CD4-positive, alpha-beta memory T cell (primary cell): ENCODE results near the gene GNS. TPM values are rescaled to one million over a fixed set of nuclear protein-coding genes. Genes with fewer than 3 reads are reported as not detected.

ENCODE experiments used
- CTCF ChIA-PET: fragments of 350-600 bp; sonication (Branson Sonifier 250); formaldehyde crosslinking; loops from one replicate; lab custom pipeline; 2021; ENCODE audit warnings: inconsistent platforms; ENCODE audit not compliant: partially characterized antibody; lab: Charles Lee
- POLR2A ChIA-PET: fragments of 350-600 bp; sonication (Branson Sonifier 250); formaldehyde crosslinking; loops from one replicate; lab custom pipeline; 2021; ENCODE audit not compliant: partially characterized antibody; lab: Charles Lee
- DNase-seq, 5 donors: peaks; one replicate each; pipeline versions ENCODE4 v3.0.0 to v3.0.0-alpha.2; 2020 to 2022; ENCODE audit warnings: mixed read lengths in 1 of 5
- H3K27ac ChIP-seq: one replicate; pipeline ENCODE4 v1.7.0; 2013; ENCODE audit warnings: low read depth, low read length
- H3K27me3 ChIP-seq: 2 replicates; pipeline ENCODE4 v1.7.0; 2013; ENCODE audit warnings: mild to moderate bottlenecking, low read length, moderate library complexity; ENCODE audit not compliant: insufficient read depth
- H3K36me3 ChIP-seq: 2 replicates; pipeline ENCODE4 v1.7.0; 2013; ENCODE audit warnings: mild to moderate bottlenecking, low read length, moderate library complexity; ENCODE audit not compliant: insufficient read depth
- H3K4me1 ChIP-seq: 2 replicates; pipeline ENCODE4 v1.7.0; 2013; ENCODE audit warnings: mild to moderate bottlenecking, low read length, moderate library complexity; ENCODE audit not compliant: insufficient read depth
- H3K4me3 ChIP-seq, 2 donors: one replicate each; pipeline ENCODE4 v1.7.0; 2013; ENCODE audit warnings: low read length in 2 of 2, mild to moderate bottlenecking in 1 of 2
- H3K9me3 ChIP-seq, 2 donors: one replicate each; pipeline ENCODE4 v1.7.0; 2013; ENCODE audit warnings: low read length in 2 of 2, control low read depth in 1 of 2; ENCODE audit not compliant: control insufficient read depth in 1 of 2
- H3K27ac Mint-ChIP-seq, 7 donors: one replicate each; pipeline ENCODE4 v1.8.0; 2020 to 2021; ENCODE audit warnings: mixed read lengths in 7 of 7, mild to moderate bottlenecking in 6 of 7, inconsistent platforms in 3 of 7, moderate library complexity in 3 of 7
- H3K27me3 Mint-ChIP-seq, 2 donors: one replicate each; pipeline ENCODE4 v1.8.0; 2020 to 2021; ENCODE audit warnings: mixed read lengths in 2 of 2
- H3K36me3 Mint-ChIP-seq, 2 donors: one replicate each; pipeline ENCODE4 v1.8.0; 2020 to 2021; ENCODE audit warnings: mixed read lengths in 2 of 2, inconsistent platforms in 1 of 2, mild to moderate bottlenecking in 1 of 2
- H3K4me1 Mint-ChIP-seq, 4 donors: one replicate each; pipeline ENCODE4 v1.8.0; 2020 to 2021; ENCODE audit warnings: mixed read lengths in 4 of 4, mild to moderate bottlenecking in 1 of 4
- H3K4me3 Mint-ChIP-seq, 8 donors: one replicate each; pipeline ENCODE4 v1.8.0; 2020 to 2021; ENCODE audit warnings: mixed read lengths in 8 of 8, mild to moderate bottlenecking in 7 of 8, moderate library complexity in 6 of 8, inconsistent platforms in 3 of 8
- H3K9me3 Mint-ChIP-seq, 8 donors: one replicate each; pipeline ENCODE4 v1.8.0; 2020 to 2021; ENCODE audit warnings: mixed read lengths in 8 of 8, mild to moderate bottlenecking in 5 of 8, inconsistent platforms in 3 of 8, moderate library complexity in 1 of 8
- intact Hi-C: fragments of 100-400 bp; cut with micrococcal nuclease; formaldehyde crosslinking; loops from one replicate; pipeline ENCODE4 v1.15.1; 2023
- polyA plus RNA-seq, 2 donors: library from polyadenylated mRNA; unstranded; fragments of 300-500 nt; fragmentation: Illumina TruSeq; gene quantifications; one replicate each; pipeline ENCODE4 v1.2.3, GENCODE V29; 2021
- total RNA-seq, 2 experiments: library from RNA; stranded (reverse); gene quantifications; one replicate each; pipeline ENCODE4 v1.2.3, GENCODE V29; 2021

The GNS gene
- total and polyA plus RNA-seq, 4 experiments from 2014 or later = 34.2 to 77.0 (median 35.9) TPM

DNA sequence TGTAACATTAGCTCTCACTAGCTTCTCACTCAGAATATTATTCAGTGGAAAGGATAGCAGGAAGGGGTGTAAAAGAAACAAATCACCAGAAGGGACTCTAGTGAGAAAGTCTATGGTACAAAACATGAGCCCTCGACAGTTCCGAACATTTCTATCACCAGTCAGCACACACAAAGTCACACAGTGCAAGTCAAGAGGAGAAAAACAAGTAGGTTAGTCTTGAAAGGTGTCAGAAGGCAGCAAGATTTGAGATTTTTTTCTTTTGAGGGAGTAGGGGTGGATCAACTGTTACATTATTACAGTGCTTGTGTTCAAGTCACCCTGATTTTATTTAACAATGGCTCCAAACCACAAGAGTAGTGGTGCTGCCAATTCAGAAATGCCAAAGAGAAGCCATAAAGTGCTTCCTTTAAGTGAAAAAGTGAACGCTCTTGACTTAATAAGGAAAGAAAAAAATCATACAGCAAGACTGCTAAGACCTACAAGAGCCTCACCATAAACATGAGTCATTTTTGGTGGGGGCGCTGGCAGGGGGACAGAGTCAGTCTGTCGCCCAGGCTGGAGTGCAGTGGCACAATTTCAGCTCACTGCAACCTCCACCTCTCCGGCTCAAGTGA lies 42.3 kb downstream of the GNS start:
- Histone ChIP-seq H3K4me3 (no peak overlapping the region), H3K9me3 (no peaks in the 10 kb centered on the region), H3K36me3 (peaks cover 10% of the 10 kb centered on the region), H3K27ac (no peak overlapping the region), H3K4me1 (peaks cover 7% of the 10 kb centered on the region), H3K27me3 (no peaks in the 10 kb centered on the region)
- Mint-ChIP-seq H3K27ac (peak overlapping the region in 5 of 7 donors; percentile 3 to 72 (median 50)), H3K4me1 (peaks cover 14 to 35% (median 26%) of the 10 kb centered on the region in 4 donors), H3K9me3 (no peaks in the 10 kb centered on the region), H3K36me3 (peaks cover 70 to 78% of the 10 kb centered on the region in 2 donors), H3K27me3 (no peaks in the 10 kb centered on the region), H3K4me3 (no peak overlapping the region)
- intact Hi-C loops = no loop called here
- no peak for DNase-seq
- POLR2A ChIA-PET = no interaction called here
- CTCF ChIA-PET = interaction anchor here (0.8 to 1.6 kb wide), 3 partner anchors 9 to 168 kb away, joined by 3 to 7 read pairs (median 6); no protein-coding TSS in a partner anchor

DNA sequence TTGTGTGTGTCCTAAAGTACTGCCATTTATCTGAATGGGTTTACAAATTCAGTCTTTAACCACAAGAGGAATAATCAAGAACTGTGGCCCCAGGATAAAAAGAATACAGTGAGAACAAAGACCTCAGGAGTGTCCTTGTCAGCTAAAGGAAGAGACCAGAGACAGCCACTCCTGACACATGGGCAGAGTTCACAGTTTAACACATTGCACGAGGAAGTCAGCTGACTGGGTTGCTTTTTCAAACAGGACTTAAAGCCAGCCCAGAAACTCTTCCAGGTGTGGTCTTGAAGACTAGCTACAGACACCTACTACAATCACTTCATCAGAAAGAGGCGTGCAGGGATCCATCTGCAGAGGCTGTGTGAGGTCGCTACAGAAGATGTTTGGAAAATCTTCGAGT lies 42.8 kb downstream of the GNS start:
- Histone ChIP-seq H3K27me3 (no peaks in the 10 kb centered on the region), H3K27ac (no peak overlapping the region), H3K4me1 (peaks cover 7% of the 10 kb centered on the region), H3K9me3 (no peaks in the 10 kb centered on the region), H3K36me3 (peaks cover 4% of the 10 kb centered on the region), H3K4me3 (no peak overlapping the region)
- DNase-seq = no peak
- peaks cover 14 to 35% (median 26%) of the 10 kb centered on the region in 4 donors for H3K4me1 Mint-ChIP-seq
- no peaks in the 10 kb centered on the region for H3K27me3 Mint-ChIP-seq
- ChIA-PET CTCF (interaction anchor here (1.0 to 1.6 kb wide), 3 partner anchors 14 to 172 kb away, joined by 3 to 7 read pairs (median 3); no protein-coding TSS in a partner anchor), POLR2A (interaction anchor here (1.1 kb wide), 1 partner anchor 9 kb away, joined by 3 read pairs; no protein-coding TSS in a partner anchor)
- H3K4me3 Mint-ChIP-seq = no peak overlapping the region
- intact Hi-C loops = no loop called here
- no peaks in the 10 kb centered on the region for H3K9me3 Mint-ChIP-seq
- peaks cover 67 to 74% of the 10 kb centered on the region in 2 donors for H3K36me3 Mint-ChIP-seq
- peak overlapping the region in 4 of 7 donors; percentile 50 to 75 (median 70) for H3K27ac Mint-ChIP-seq

DNA sequence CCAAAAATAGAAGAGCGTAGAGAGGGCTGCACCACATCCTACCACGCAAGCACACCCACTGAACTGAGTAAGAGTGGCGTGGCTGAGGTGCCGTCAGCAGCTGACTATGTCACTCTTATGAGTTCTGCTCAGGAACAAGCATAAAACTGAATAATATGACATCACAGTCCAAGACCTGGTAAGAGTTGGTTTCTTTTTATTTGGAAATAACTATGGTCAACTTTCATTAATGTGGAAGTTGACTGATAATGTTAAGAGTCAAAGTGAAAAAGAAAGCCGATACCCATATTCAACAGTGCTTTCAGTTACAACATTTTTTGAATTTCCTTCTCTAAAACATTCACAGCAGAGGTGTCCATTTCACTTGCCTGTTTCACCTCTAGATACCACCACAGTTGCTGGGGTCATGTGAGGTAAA lies 44.6 kb downstream of the GNS start:
- Histone ChIP-seq H3K9me3 (no peaks in the 10 kb centered on the region), H3K27ac (no peak overlapping the region), H3K36me3 (no peaks in the 10 kb centered on the region), H3K4me3 (no peak overlapping the region), H3K27me3 (no peaks in the 10 kb centered on the region), H3K4me1 (peaks cover 7% of the 10 kb centered on the region)
- Mint-ChIP-seq H3K9me3 (no peaks in the 10 kb centered on the region), H3K36me3 (peaks cover 51 to 70% of the 10 kb centered on the region in 2 donors), H3K4me1 (peaks cover 16 to 35% (median 27%) of the 10 kb centered on the region in 4 donors), H3K27me3 (no peaks in the 10 kb centered on the region), H3K27ac (peak overlapping the region in 6 of 7 donors; percentile 11 to 72 (median 54)), H3K4me3 (peak overlapping the region in 2 of 8 donors; percentile 18 to 30)
- CTCF ChIA-PET = no interaction called here
- peak in 2 of 5 donors; percentile 30 to 45 for DNase-seq
- intact Hi-C loops = no loop called here
- POLR2A ChIA-PET = no interaction called here

DNA sequence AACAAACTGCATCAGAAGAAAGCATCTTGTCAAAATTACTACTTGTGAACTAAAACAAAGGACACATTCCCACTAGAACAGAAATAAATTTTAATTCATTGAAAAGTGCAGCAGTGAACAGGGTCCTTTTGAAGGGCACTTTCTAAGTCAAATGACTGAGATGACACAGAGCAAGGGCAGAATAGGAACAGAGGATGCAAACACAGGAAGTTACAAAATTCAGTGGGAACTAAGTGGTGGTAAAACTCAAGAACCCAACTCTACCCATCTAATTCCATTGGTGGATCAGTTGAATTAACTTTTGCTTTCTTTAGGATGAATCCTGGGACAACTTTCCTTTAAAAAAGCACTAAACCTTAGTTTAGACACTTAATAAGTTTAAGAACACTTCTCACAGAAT lies 45.8 kb downstream of the GNS start:
- H3K4me3 Mint-ChIP-seq = no peak overlapping the region
- intact Hi-C loops = no loop called here
- peaks cover 16 to 34% (median 26%) of the 10 kb centered on the region in 4 donors for H3K4me1 Mint-ChIP-seq
- H3K9me3 ChIP-seq = no peaks in the 10 kb centered on the region
- peak overlapping the region in 4 of 7 donors; percentile 22 to 69 (median 30) for H3K27ac Mint-ChIP-seq
- H3K27me3 Mint-ChIP-seq = no peaks in the 10 kb centered on the region
- H3K4me1 ChIP-seq = peaks cover 7% of the 10 kb centered on the region
- no peaks in the 10 kb centered on the region for H3K36me3 ChIP-seq
- H3K9me3 Mint-ChIP-seq = no peaks in the 10 kb centered on the region
- no peaks in the 10 kb centered on the region for H3K27me3 ChIP-seq
- DNase-seq = no peak
- no peak overlapping the region for H3K4me3 ChIP-seq
- POLR2A ChIA-PET = no interaction called here
- peaks cover 47 to 62% of the 10 kb centered on the region in 2 donors for H3K36me3 Mint-ChIP-seq
- CTCF ChIA-PET = no interaction called here
- H3K27ac ChIP-seq = no peak overlapping the region

DNA sequence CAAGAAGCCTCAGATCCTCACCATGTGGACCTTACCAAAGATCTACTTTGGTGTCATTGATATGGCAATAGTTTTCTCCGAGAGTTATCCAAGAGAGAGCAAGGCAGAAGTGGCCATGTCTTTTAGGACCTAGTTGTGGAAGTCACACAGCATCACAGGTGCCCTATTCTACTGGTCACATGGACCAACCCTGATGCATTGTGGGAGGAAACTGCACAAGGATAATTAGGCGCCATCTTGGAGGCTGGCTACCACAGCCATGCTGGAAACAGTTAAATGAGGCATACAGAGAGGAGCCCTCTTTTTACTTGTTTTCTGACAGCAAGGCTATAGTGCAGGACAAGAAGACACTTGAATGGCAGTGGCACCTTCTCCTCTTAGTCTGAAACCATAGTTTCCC lies 49.8 kb downstream of the GNS start:
- DNase-seq = no peak
- H3K9me3 ChIP-seq = no peaks in the 10 kb centered on the region
- H3K4me3 ChIP-seq = no peak overlapping the region
- intact Hi-C loops = no loop called here
- peak overlapping the region in 1 of 7 donors; percentile 36 for H3K27ac Mint-ChIP-seq
- no peaks in the 10 kb centered on the region for H3K27me3 Mint-ChIP-seq
- H3K9me3 Mint-ChIP-seq = no peaks in the 10 kb centered on the region
- ChIA-PET POLR2A (no interaction called here), CTCF (interaction anchor here (2.6 kb wide), 1 partner anchor 12 kb away, joined by 14 read pairs; no protein-coding TSS in a partner anchor)
- H3K36me3 ChIP-seq = no peaks in the 10 kb centered on the region
- no peak overlapping the region for H3K4me3 Mint-ChIP-seq
- H3K27me3 ChIP-seq = no peaks in the 10 kb centered on the region
- H3K27ac ChIP-seq = no peak overlapping the region
- peaks cover 13 to 23% (median 15%) of the 10 kb centered on the region in 4 donors for H3K4me1 Mint-ChIP-seq
- H3K36me3 Mint-ChIP-seq = peaks cover 38 to 49% of the 10 kb centered on the region in 2 donors
- peaks cover 7% of the 10 kb centered on the region for H3K4me1 ChIP-seq

DNA sequence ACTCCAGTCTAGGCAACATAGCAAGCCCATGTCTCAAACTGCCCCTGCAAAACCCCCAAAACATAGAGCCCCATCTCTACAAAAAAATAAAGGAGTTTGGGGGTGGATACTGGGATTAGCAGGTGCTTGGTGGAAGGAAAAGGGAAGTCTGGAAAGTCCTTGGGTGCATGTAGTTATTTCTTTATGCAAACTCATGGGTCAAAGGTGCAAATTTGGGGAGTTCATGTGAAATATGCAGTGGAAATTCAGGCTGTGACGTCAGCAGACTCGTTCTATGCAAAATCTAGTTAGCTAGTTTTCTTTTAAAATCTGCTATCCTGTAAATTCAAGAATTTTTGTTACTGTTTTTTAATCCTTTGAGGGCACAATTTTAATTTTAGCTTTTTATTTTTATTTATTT lies 51.3 kb downstream of the GNS start:
- intact Hi-C loops = no loop called here
- H3K4me3 Mint-ChIP-seq = peak overlapping the region in 1 of 8 donors; percentile 25
- ChIA-PET CTCF (interaction anchor here (1.4 to 2.0 kb wide), 3 partner anchors 10 to 158 kb away, joined by 5 to 7 read pairs (median 6); no protein-coding TSS in a partner anchor), POLR2A (no interaction called here)
- no peaks in the 10 kb centered on the region for H3K9me3 ChIP-seq
- no peak for DNase-seq
- no peak overlapping the region for H3K4me3 ChIP-seq
- no peaks in the 10 kb centered on the region for H3K27me3 Mint-ChIP-seq
- H3K27me3 ChIP-seq = no peaks in the 10 kb centered on the region
- no peaks in the 10 kb centered on the region for H3K9me3 Mint-ChIP-seq
- H3K4me1 ChIP-seq = no peaks in the 10 kb centered on the region
- H3K27ac Mint-ChIP-seq = peak overlapping the region in 1 of 7 donors; percentile 30
- no peaks in the 10 kb centered on the region for H3K36me3 ChIP-seq
- H3K4me1 Mint-ChIP-seq = peaks cover under 1 to 8% (median 7%) of the 10 kb centered on the region in 4 donors
- peaks cover 31 to 46% of the 10 kb centered on the region in 2 donors for H3K36me3 Mint-ChIP-seq
- H3K27ac ChIP-seq = no peak overlapping the region

DNA sequence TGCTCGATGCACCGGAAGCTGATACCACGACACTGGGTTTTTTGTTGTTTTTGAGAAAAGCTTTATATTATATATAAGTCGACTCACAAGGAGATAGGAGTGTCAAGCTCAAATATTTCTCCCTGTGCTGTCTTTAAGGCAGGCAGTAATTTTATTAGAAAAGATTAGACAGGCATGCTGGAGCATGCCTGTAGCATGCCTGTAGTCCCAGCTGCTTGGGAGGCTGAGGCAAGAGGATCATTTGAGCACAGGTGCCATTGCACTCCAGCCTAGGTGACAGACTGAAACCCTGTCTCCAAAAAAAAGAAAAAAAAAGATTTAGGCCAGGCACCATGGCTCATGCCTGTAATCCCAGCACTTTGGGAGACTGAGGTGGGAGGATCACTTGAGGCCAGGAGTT lies 51.8 kb downstream of the GNS start:
- Mint-ChIP-seq H3K4me3 (no peak overlapping the region), H3K27me3 (no peaks in the 10 kb centered on the region), H3K9me3 (no peaks in the 10 kb centered on the region), H3K4me1 (peaks cover 4 to 7% (median 6%) of the 10 kb centered on the region in 4 donors), H3K36me3 (peaks cover 26 to 43% of the 10 kb centered on the region in 2 donors), H3K27ac (no peak overlapping the region)
- no peak for DNase-seq
- Histone ChIP-seq H3K36me3 (no peaks in the 10 kb centered on the region), H3K27ac (no peak overlapping the region), H3K27me3 (no peaks in the 10 kb centered on the region), H3K9me3 (no peaks in the 10 kb centered on the region), H3K4me1 (no peaks in the 10 kb centered on the region), H3K4me3 (no peak overlapping the region)
- POLR2A ChIA-PET = interaction anchor here (0.6 to 0.9 kb wide), 3 partner anchors 8 to 23 kb away, joined by 3 read pairs; no protein-coding TSS in a partner anchor
- intact Hi-C loops = no loop called here
- CTCF ChIA-PET = interaction anchor here (0.7 to 2.7 kb wide), 7 partner anchors 10 to 163 kb away, joined by 3 to 10 read pairs (median 6); no protein-coding TSS in a partner anchor
